Measurements from ENCODE around the gene UVRAG. TPM values are rescaled to one million over a fixed set of nuclear protein-coding genes. Genes with fewer than 3 reads are reported as not detected.
"Not testable (repeated sequence)": the region's sequence is repeated elsewhere in the genome, so short reads cannot be mapped to it uniquely, and the experiment has no call there.

Gene UVRAG
- total and polyA plus RNA-seq, 2 of the 4 experiments (the other 2 are of a cell fraction), result 5.6 to 10.9 TPM

DNA sequence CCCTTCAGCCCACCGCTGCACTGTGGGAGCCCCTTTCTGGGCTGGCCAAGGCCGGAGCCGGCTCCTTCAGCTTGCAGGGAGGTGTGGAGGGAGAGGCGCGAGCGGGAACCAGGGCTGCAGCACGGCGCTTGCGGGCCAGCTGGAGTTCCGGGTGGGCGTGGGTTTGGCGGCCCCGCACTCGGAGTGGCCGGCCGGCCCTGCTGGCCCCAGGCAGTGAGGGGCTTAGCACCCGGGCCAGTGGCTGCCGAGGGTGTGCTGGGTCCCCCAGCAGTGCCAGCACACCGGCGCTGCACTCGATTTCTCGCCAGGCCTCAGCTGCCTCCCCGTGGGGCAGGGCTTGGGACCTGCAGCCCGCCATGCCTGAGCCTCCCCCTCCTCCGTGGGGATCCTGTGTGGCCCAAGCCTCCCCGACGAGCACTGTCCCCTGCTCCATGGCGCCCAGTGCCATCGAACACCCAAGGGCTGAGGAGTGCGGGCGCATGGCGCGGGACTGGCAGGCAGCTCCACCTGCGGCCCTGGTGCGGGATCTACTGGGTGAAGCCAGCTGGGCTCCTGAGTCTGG lies 245.5 kb downstream of the UVRAG start:
- POLR2A ChIA-PET (ENCODE audit: unreplicated experiment); H3K9me1 ChIP-seq (ENCODE audit: insufficient read depth, low read length); H2BK15ac ChIP-seq (ENCODE audit: low read depth, low read length); H2AK5ac ChIP-seq (ENCODE audit: low read depth, low read length); DNase-seq; H2BK5ac ChIP-seq (ENCODE audit: low read depth, low read length, poor library complexity, severe bottlenecking); H3K14ac ChIP-seq (replicated peaks; ENCODE audit: low read depth, low read length); intact Hi-C loops (cut with micrococcal nuclease); dilution Hi-C loops (cut with HindIII; ENCODE audit: low sequenced_read_pairs, unreplicated experiment); in situ Hi-C loops (cut with MboI; ENCODE audit: low sequenced_read_pairs); H3K4me2 ChIP-seq (ENCODE audit: low read depth, low read length); H3K4me3 ChIP-seq (ENCODE audit: insufficient read depth, low read depth, low read length); H2AFZ ChIP-seq (replicated peaks; ENCODE audit: low read length, poor library complexity); H4K20me1 ChIP-seq (ENCODE audit: insufficient read depth, low read length); BruUV-seq (replicated peaks); H3K79me1 ChIP-seq (ENCODE audit: low read depth in 1 of 2, low read length in 2 of 2); H3K27me3 ChIP-seq (ENCODE audit: control insufficient read depth, insufficient read depth, low read length); H4K8ac ChIP-seq (ENCODE audit: low read depth in 2 of 2, low read length in 2 of 2); H4K91ac ChIP-seq (ENCODE audit: insufficient read depth, low read depth, low read length); H3K9me3 ChIP-seq (ENCODE audit: control insufficient read depth, insufficient read depth, low read length); H3K36me3 ChIP-seq (ENCODE audit: control insufficient read depth, insufficient read depth, low read length); H3K9ac ChIP-seq (ENCODE audit: low read depth, low read length); H2BK120ac ChIP-seq (ENCODE audit: low read depth, low read length); H4K5ac ChIP-seq (ENCODE audit: low read depth, low read length); H3K23ac ChIP-seq (ENCODE audit: low read depth, low read length); H2BK20ac ChIP-seq (ENCODE audit: low read depth, low read length); H3K27ac ChIP-seq (ENCODE audit: insufficient read depth, low read length); CTCF ChIA-PET; ATAC-seq (ENCODE audit: low read depth); H2AK9ac ChIP-seq (replicated peaks; ENCODE audit: low read depth, low read length, poor library complexity); H3K4ac ChIP-seq (ENCODE audit: low read depth, low read length); H3K56ac ChIP-seq (ENCODE audit: extremely low read depth, insufficient read depth, low read length); H3K18ac ChIP-seq (ENCODE audit: low read depth, low read length); H3K4me1 ChIP-seq (ENCODE audit: control insufficient read depth, insufficient read depth, low read length): not testable (repeated sequence)
- 99% methylated on average over 18 of the region's 35 CpGs; no CpG with 5 or more reads in 1 of the 2 experiments for WGBS, 2 experiments (ENCODE audit: extremely low coverage in 2 of 2, insufficient read length in 1 of 2)

All from IMR-90 (cell line).